MV-4-11 (cell line): Measurements from ENCODE around the gene ATP6V0B.
A peak's percentile ranks its signal among the peaks of the same experiment; 100 is the strongest.

Source experiments
- DNase-seq: peaks from one replicate; lab custom pipeline; 2025; lab: John Stamatoyannopoulos, UW

ATP6V0B gene

DNA sequence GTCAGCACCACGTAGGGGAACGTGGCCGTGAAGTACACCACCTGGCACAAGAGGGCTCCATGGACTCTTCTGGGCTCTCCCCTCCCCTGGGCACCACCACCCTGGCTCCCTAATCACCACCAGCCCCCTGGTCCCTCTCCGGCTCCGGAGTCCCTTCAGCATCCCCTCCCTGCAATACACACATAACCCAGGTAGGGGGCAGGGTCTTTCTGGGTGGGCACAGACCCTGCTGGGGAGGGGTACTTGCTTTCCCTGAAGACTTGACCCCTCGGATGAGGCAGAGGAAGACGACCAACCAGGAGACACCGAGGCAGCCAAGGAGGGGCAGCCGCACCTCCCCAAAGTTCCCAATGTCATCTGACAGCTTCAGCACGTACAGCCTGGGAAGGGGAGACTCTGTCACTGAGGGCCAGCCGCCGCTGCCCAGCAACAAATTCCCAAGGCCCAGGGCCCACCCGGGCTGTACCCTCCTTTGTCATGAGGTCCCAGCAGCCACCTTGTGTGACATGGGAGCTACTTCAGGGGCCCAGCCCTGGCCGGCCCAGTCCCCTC lies 27.9 kb downstream of the ATP6V0B start:
- DNase-seq, result no peak

GRCh38 chr1:44008259-44008658 lies 33.5 kb downstream of the ATP6V0B start:
- no peak for DNase-seq

DNA sequence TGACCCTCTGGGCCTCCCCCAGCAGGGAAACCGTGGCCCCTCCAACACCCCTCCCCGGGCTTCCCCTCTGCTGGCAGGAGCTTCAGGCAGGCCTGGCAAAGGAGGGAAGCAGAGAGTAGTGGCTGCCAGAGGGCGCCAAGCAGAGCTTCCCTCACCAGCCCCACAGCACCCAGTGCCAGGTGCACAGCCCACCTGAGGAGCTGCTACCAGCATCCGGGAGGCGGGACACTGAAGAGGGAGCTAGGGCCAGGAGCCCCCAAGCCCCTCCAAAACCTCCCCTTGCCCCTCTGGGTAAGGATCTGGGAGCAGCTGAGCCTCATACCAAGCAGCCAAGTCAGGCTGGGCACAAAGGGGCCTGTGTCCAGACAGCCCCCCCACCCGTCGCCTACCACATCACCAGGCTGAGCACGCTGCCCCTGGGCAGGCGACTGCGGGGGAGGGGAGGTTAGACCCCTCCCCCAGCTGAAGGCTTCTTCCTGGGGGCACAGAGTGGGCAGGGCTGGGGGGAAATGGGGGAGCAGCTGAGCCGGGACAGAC lies 36.2 kb downstream of the ATP6V0B start:
- no peak for DNase-seq

- no peak for DNase-seq
Observed at GRCh38 chr1:44012404-44012803, 37.6 kb downstream of the ATP6V0B start.

GRCh38 chr1:44012941-44013609 lies 38.3 kb downstream of the ATP6V0B start:
- DNase-seq, result peak; percentile 61

- no peak for DNase-seq
Observed at GRCh38 chr1:44013949-44014348, 39.2 kb downstream of the ATP6V0B start.

DNA sequence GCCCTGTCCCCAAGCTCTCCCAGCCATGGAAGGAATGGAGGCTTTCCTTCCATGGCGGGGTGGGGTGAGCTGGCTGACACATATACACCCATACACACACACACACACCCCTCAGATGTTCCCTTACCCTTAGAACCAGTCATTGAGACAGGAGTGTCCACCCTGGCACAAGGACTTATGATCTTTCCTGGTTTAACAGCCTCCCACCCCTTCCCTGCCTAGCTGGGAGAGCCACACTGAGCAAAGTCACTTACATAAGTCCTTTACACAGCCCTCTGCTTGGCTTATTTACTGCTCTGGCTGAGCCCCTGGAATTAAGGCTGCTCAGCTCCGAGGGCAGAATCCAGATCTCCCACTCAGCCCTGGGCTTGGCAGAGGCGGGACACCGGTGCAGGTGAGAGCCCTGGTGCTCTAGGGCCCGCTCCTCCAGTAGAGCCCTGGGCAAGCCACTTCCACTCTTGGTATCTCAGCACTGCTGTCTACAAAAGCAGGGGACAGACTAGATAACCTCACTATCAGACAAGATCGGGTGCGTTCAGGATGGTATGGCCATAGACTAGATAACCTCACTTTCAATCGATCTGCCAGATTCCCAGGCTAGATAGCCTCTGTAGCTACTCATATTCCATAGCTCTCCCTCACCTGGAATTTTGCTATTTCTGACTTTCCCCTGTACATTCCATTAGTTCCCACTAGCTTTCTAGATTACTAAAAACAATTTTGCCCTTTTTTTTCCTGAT lies 39.8 kb downstream of the ATP6V0B start:
- no peak for DNase-seq

- DNase-seq, result no peak
Observed at GRCh38 chr1:44015206-44015605, 40.4 kb downstream of the ATP6V0B start.

DNA sequence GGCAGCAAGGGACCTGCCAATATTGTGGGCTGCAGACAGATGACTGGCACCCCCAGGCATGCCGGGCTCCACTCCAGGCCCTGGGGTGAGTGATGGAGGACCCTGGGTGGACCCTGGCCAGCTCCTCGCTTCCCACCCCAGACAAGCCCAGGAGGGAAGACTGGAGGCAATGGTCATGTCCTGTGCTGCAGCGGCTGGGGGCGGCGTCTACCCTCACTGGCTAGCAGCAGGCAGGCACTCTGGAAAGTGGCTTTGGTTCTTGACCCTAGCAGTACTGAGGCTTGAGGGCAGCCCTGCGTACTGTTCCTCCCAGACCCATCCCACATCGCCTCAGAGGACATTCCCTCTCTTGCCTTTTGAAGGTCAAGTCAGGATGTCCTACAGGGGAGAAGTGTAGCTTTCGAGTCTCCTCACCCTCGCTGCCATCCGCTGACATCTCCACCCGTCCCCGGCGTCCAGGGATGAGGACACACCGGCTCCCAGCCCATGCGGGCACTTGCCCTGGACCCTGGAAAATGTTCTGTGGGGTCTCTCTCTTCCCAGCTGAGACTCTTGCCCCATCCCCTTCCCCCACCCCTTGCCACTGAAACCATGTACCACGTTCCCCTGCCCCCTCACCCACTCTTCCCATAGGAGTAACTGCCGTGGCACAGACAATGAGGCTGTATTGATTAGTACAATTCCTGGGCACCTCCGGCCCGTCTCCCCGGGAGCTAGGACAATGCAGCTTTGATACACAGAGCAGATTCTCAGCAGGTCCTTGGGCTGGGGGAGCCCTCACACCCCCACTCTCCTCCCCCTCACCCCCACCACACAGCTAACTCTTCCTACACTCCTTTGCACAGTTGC lies 41.5 kb downstream of the ATP6V0B start:
- no peak for DNase-seq

GRCh38 chr1:44016890-44017400 lies 42.2 kb downstream of the ATP6V0B start:
- no peak for DNase-seq

- no peak for DNase-seq
Observed at GRCh38 chr1:44019466-44019948, 44.7 kb downstream of the ATP6V0B start.

DNA sequence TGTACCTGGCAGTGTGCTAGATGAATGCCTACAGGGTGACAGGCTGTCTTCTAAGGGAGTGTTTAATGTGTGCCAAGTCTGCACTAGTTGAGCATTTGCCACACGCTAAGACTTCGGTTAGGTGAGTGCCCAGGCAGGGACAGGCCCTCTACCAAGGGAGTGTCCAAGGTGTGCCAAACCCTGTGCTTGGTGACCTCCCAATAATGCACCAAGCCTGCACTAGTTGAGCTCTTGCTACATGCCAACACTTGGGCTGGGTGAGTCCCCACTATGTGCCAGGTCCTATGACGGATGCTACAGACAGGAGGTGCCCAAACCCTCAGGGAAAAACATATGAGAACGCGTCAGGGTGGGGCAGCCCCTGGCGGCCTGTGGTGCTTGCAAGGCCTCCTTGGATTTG lies 45.7 kb downstream of the ATP6V0B start:
- DNase-seq, result no peak

GRCh38 chr1:44021156-44021555 lies 46.4 kb downstream of the ATP6V0B start:
- no peak for DNase-seq

DNA sequence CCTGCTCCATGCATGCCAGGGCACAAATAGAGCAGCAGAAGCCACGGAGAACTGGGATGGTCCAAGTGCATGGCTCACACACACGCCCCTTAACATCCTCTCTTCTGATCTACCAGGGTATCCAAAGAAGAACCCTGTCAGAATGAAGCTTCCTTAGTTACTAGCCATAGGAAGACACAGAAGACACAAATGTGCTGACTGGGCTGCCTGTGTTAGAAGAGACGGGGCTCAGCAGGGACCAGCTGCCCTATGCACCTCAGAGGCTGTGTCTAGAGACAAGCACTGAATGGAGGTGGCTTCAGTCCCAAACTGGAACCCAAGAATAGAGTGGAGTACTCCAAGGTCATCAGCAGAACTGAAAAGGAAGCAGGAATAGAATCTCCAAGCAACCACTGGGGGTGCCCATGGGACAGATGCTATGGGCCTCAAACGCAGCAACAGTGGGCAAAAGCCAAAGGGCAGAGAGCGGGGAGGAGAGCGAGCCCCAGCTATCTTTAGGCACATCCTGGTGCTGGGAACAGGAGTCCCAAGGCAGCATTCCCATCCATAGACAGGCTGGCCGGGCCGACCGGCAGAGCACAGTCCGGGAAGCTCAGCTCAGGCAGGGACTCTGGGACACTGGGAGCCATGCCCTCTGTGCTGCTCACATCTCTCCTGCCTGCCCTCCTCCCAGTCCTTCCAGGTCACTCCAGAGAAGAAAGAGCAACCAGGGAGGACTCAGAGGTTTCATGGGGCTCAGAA lies 47.0 kb downstream of the ATP6V0B start:
- no peak for DNase-seq

DNA sequence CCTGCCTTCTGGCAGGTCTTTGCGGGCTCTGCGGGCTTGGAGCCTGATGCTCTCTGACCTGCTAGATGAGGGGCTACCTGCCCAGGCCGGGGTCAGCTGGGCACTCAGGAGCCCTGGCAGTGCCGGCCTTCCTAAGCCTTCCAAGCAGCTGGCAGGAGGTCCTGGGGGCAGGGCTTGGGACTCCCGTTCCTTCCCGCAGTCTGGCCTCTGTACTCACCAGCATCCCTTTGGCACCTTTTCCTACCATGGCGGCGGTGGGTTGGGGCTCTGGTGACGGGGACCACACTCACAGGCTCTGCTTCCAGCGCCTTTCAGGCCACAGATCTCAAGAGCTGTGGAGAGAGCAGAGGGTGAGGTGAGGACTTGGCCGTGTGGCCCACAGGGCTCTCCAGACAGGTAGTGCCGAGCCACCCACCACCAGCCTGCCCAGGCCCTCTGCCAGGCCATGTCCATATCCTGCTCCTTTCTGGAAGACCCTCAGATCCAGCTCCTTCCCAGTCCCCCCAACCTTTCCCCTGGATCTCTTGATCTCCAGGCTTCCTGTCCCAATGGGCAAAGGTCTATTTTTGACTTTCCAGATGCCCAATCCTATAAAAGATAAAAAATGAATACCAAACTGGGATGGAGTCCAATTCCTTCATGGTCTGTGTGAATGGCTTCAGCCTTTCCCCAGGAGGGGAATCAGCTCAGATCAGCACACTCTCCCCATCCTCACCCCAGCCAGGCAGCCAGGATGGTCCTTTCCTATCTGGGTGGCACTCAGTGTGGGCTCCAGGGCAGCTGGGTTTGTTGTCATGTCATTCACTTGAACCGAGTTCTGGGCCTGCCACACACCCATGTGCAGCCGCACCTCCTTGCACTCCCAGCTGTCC lies 49.5 kb downstream of the ATP6V0B start:
- no peak for DNase-seq

DNA sequence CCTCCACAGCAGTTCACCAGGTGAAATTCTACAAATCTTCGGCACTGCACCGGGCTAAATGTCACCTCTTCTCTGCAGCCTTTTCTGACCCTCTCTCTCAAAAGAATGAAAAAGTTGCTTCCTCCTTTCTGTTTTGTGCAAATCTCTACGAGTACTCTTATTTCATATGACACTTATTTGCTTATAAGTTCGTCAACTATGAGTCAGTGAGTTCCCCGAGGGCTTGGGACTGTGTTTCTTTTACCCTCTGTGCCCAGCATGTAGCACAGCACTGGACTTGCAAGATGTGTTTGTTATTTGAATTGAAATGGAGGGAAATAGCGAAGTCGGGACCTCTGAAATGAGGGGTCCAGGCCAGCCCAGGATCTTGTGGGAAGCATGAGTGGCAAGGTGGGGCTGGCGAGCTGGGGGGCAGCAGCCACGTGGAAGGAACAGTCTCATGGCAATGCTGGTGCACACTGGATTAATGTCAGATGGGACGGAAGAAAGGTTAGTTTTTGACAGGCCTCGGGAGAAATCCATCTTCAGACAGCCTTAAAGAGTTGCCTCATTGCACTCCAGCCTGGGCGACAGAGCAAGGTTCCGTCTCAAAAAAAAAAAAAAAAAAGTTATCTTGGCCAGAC lies 50.3 kb downstream of the ATP6V0B start:
- no peak for DNase-seq

DNA sequence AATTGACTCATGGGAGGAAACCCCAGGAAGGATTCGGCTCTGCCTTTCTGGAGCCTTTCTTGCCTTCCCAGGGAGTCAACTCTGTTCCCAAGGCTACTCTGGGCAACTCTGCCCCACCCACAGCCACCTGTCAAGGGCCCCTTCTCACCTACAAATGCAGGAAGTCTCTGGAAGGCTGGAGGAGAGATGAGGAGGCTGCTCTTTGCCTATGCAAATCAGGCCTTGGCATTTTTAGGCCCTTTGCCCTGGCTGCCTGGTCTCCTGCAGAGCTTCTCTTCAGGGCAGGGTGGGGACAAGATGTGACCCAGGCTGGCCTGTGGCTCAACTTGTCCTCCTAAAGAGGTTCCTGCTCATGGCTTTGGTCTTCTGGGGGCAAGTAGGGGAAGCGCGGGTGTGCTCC lies 51.1 kb downstream of the ATP6V0B start:
- DNase-seq, result no peak

DNA sequence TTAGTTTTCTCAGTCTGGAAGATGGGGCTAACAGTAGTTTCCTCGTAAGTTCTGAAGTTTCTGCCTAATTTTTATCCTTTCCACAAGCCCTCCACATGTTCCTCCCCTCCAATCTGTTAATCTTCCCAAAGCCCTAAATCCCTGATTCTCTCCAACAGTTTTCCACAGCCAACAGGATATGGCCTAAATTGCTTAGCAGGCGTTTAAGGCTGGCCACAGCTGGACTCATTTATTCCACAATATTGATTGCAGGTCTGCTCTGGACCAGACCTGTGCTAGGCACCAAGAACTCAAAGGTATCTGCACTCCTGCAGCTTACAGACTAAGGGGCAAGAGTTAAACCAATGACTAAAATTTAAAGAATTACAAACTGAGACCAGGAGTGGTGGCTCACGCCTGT lies 52.6 kb downstream of the ATP6V0B start:
- DNase-seq, result no peak
